Karpas-422 (cell line): ENCODE data around the gene PSME2. TPM values are rescaled to one million over a fixed set of nuclear protein-coding genes. Genes with fewer than 3 reads are reported as not detected.
A peak's percentile ranks its signal among the peaks of the same experiment; 100 is the strongest.

ENCODE experiments used
- DNase-seq: peaks from one replicate; pipeline ENCODE4 v3.0.0-alpha.2; 2015
- H2AFZ ChIP-seq: fragments of 200-600 bp; sonication (generic); 2 replicates; pipeline ENCODE4 v1.6.1; 2014; ENCODE audit warnings: antibody characterized with exemption, low read length, mixed read lengths
- H3K27ac ChIP-seq: fragments of 200-600 bp; sonication (generic); 2 replicates; pipeline ENCODE4 v1.5.1; 2014; ENCODE audit warnings: mild to moderate bottlenecking, low read length, moderate library complexity
- H3K27me3 ChIP-seq: fragments of 200-600 bp; sonication (generic); 2 replicates; pipeline ENCODE4 v1.6.1; 2014; ENCODE audit warnings: low read length, mixed read lengths
- H3K36me3 ChIP-seq: fragments of 200-600 bp; sonication (generic); 2 replicates; pipeline ENCODE4 v1.6.1; 2014; ENCODE audit warnings: low read length, mixed read lengths; ENCODE audit not compliant: insufficient read depth
- H3K4me1 ChIP-seq: fragments of 200-600 bp; sonication (generic); 2 replicates; pipeline ENCODE4 v1.6.1; 2014; ENCODE audit warnings: mild to moderate bottlenecking, low read length, mixed read lengths
- H3K4me2 ChIP-seq: fragments of 200-600 bp; sonication (generic); 2 replicates; pipeline ENCODE4 v1.6.1; 2014; ENCODE audit warnings: low read length, low read depth, mild to moderate bottlenecking; ENCODE audit not compliant: poor library complexity, severe bottlenecking
- H3K4me3 ChIP-seq: fragments of 200-600 bp; sonication (generic); 2 replicates; pipeline ENCODE4 v1.5.1; 2014; ENCODE audit warnings: mild to moderate bottlenecking, antibody characterized with exemption, low read length, mixed read lengths
- H3K79me2 ChIP-seq: fragments of 200-600 bp; sonication (generic); 2 replicates; pipeline ENCODE4 v1.6.1; 2014; ENCODE audit warnings: mild to moderate bottlenecking, low read length, mixed read lengths
- H3K9ac ChIP-seq: fragments of 200-600 bp; sonication (generic); 2 replicates; pipeline ENCODE4 v1.6.0; 2014; ENCODE audit warnings: low read length
- H3K9me2 ChIP-seq: fragments of 200-600 bp; sonication (generic), shearing (Covaris generic); replicated peaks from 2 replicates; pipeline ENCODE4 v1.6.0; 2014; ENCODE audit warnings: mild to moderate bottlenecking, low read length, moderate library complexity; ENCODE audit not compliant: insufficient read depth
- H3K9me3 ChIP-seq: fragments of 300-700, 200-600 bp; sonication (generic); 2 replicates; pipeline ENCODE4 v1.6.1; 2014; ENCODE audit warnings: low read length, mixed read lengths
- H4K20me1 ChIP-seq: fragments of 200-600 bp; sonication (generic); 2 replicates; pipeline ENCODE4 v1.6.1; 2014; ENCODE audit warnings: mild to moderate bottlenecking, antibody characterized with exemption, low read length, low read depth; ENCODE audit not compliant: insufficient read depth
- small RNA-seq: library from RNA; depleted of rRNA; stranded (forward); fragments of <200 nt; gene quantifications from one replicate; pipeline ENCODE3, GENCODE V24; 2014
- total RNA-seq: library from RNA; depleted of rRNA; stranded (reverse); fragments of >200 nt; shearing (Covaris generic); gene quantifications from 2 replicates; pipeline ENCODE4 v1.2.3, GENCODE V29; 2014; ENCODE audit warnings: low replicate concordance; rRNA removed

PSME2 gene
- total RNA-seq, 1 experiment from 2014 or later, result 536 TPM

DNA sequence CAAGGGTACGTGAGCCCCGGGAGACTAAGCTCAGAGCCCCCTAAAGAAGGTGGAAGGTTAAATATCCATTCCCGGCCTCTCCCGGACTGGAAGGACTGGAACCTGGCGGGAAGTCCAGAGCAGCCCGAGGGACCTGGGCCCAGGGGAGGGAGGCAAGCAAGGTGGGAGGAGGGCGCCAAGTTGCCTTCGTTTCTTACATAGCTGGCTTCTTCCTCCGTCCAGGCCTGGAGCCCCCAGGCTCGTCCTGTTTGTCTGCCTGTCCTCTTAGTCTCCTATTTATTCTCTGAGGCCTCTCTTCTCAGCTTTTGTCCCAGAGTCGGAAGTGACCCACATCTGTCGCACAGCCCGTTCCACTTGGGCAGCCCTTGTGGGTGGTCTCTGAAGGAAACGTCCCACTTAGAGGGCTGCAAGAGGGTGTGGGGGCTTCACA, 51.6 kb downstream of the PSME2 start:
- H3K27ac ChIP-seq, result peak overlapping the region; percentile 91
- 0 out of 2 replicates have a peak, but pooled peaks cover 10% of the 10 kb centered on the region for H3K36me3 ChIP-seq
- no peaks in the 10 kb centered on the region for H3K9me2 ChIP-seq
- no peak overlapping the region for H2AFZ ChIP-seq
- peak overlapping the region; percentile 97 for H3K9ac ChIP-seq
- H4K20me1 ChIP-seq, result no peaks in the 10 kb centered on the region
- H3K79me2 ChIP-seq, result peaks cover 18% of the 10 kb centered on the region
- peaks cover 29% of the 10 kb centered on the region for H3K4me1 ChIP-seq
- no peaks in the 10 kb centered on the region for H3K27me3 ChIP-seq
- H3K4me3 ChIP-seq, result peak overlapping the region; percentile 95
- H3K4me2 ChIP-seq, result peak overlapping the region; percentile 95
- DNase-seq, result peak; percentile 72
- H3K9me3 ChIP-seq, result no peaks in the 10 kb centered on the region

- Histone ChIP-seq H3K4me1 (peaks cover 29% of the 10 kb centered on the region), H3K9me3 (no peaks in the 10 kb centered on the region), H3K9me2 (no peaks in the 10 kb centered on the region), H3K79me2 (peaks cover 18% of the 10 kb centered on the region), H4K20me1 (no peaks in the 10 kb centered on the region), H3K27ac (peak within 1 kb of the TSS; percentile 91), H3K9ac (peak within 1 kb of the TSS; percentile 97), H2AFZ (no peak within 1 kb of the TSS), H3K27me3 (no peaks in the 10 kb centered on the region), H3K4me3 (peak within 1 kb of the TSS; percentile 95), H3K36me3 (0 out of 2 replicates have a peak, but pooled peaks cover 4% of the 10 kb centered on the region), H3K4me2 (peak within 1 kb of the TSS; percentile 95)
- peak; percentile 96 for DNase-seq
Measured at GRCh38 chr14:24093901-24094840, 52.2 kb downstream of the PSME2 start, which contains the start of gene PCK2. TSS of gene PCK2 (plus strand) at chr14:24094311. CDS start at chr14:24094406, 95 bp downstream.

Small RNA genes lying within 50 kb of the gene (small RNA-seq; reads per million reads assigned to genes)
- not detected for gene AL136295.4
- 0.95 reads per million, percentile 28 among the genes with 10 or more reads in this experiment for gene IPO4
- gene IRF9, result 0.43 reads per million, percentile 6 among the genes with 10 or more reads in this experiment
- gene RNA5SP383, result 0.47 reads per million, percentile 8 among the genes with 10 or more reads in this experiment

Other genes starting within 250 kb of the PSME2 start
- 63.8 and 175 TPM in 2 replicates for gene DHRS4, start 192.8 kb downstream of the PSME2 start, total RNA-seq
- 53.7 and 66.1 TPM in 2 replicates for gene DHRS4L2, start 157.7 kb downstream of the PSME2 start, total RNA-seq
- gene CARMIL3, start 94.6 kb downstream of the PSME2 start, total RNA-seq, result 58.4 and 110 TPM in 2 replicates
- gene CPNE6, start 75.0 kb downstream of the PSME2 start, total RNA-seq, result 0.04 and 1.3 TPM in 2 replicates
- 106 and 151 TPM in 2 replicates for gene PCK2, start 52.3 kb downstream of the PSME2 start, total RNA-seq
- gene DCAF11, start 31.8 kb downstream of the PSME2 start, total RNA-seq, result 93.5 and 103 TPM in 2 replicates
- 1.5 and 2.5 TPM in 2 replicates for gene NRL, start 31.7 kb downstream of the PSME2 start, total RNA-seq
- gene FITM1, start 16.0 kb downstream of the PSME2 start, total RNA-seq, result 0.89 and 1.6 TPM in 2 replicates
- 435 and 452 TPM in 2 replicates for gene PSME1, start 10.4 kb downstream of the PSME2 start, total RNA-seq
- 35.3 and 95.4 TPM in 2 replicates for gene EMC9, start 5.0 kb downstream of the PSME2 start, total RNA-seq
- 82.0 and 153 TPM in 2 replicates for gene RNF31, start 888 bp upstream of the PSME2 start, total RNA-seq
- 72.7 and 79.8 TPM in 2 replicates for gene IRF9, start 14.7 kb upstream of the PSME2 start, total RNA-seq
- 22.1 and 34.6 TPM in 2 replicates for gene REC8, start 25.5 kb upstream of the PSME2 start, total RNA-seq
- 48.9 and 118 TPM in 2 replicates for gene IPO4, start 42.2 kb upstream of the PSME2 start, total RNA-seq
- gene TM9SF1, start 48.8 kb upstream of the PSME2 start, total RNA-seq, result 31.3 and 49.0 TPM in 2 replicates
- gene TSSK4, start 59.1 kb upstream of the PSME2 start, total RNA-seq, result 4.2 TPM in 1 of 2 replicates, not detected in the other
- gene CHMP4A, start 66.9 kb upstream of the PSME2 start, total RNA-seq, result 36.8 and 94.6 TPM in 2 replicates
- 30.7 and 35.4 TPM in 2 replicates for gene MDP1, start 69.5 kb upstream of the PSME2 start, total RNA-seq
- 293 and 323 TPM in 2 replicates for gene NEDD8, start 85.8 kb upstream of the PSME2 start, total RNA-seq
- gene GMPR2, start 86.3 kb upstream of the PSME2 start, total RNA-seq, result 132 and 164 TPM in 2 replicates
- gene TINF2, start 96.0 kb upstream of the PSME2 start, total RNA-seq, result 81.1 and 104 TPM in 2 replicates
- 1.3 and 5.2 TPM in 2 replicates for gene TGM1, start 116.6 kb upstream of the PSME2 start, total RNA-seq
- 45.1 and 64.1 TPM in 2 replicates for gene RABGGTA, start 125.0 kb upstream of the PSME2 start, total RNA-seq
- 27.1 and 35.9 TPM in 2 replicates for gene DHRS1, start 153.2 kb upstream of the PSME2 start, total RNA-seq
- gene NOP9, start 153.2 kb upstream of the PSME2 start, total RNA-seq, result 42.0 and 44.7 TPM in 2 replicates
- gene CIDEB, start 161.4 kb upstream of the PSME2 start, total RNA-seq, result 7.1 and 9.9 TPM in 2 replicates
- gene LTB4R2, start 163.5 kb upstream of the PSME2 start, total RNA-seq, result 12.9 and 41.5 TPM in 2 replicates
- gene LTB4R, start 164.9 kb upstream of the PSME2 start, total RNA-seq, result 26.6 and 29.6 TPM in 2 replicates
- 0.07 and 0.69 TPM in 2 replicates for gene ADCY4, start 188.5 kb upstream of the PSME2 start, total RNA-seq
- gene RIPK3, start 193.4 kb upstream of the PSME2 start, total RNA-seq, result 1.6 and 2.3 TPM in 2 replicates
- gene NFATC4, start 221.6 kb upstream of the PSME2 start, total RNA-seq, result 17.1 and 19.9 TPM in 2 replicates